OCI-LY1 (cell line): ENCODE measurements around the gene CD209.

Source experiments
- H2AFZ ChIP-seq: fragments of 200-600 bp; sonication (generic), shearing (Covaris generic); 2 replicates; pipeline ENCODE4 v1.6.0; 2014; ENCODE audit warnings: antibody characterized with exemption, mild to moderate bottlenecking, low read length
- H3F3A ChIP-seq: fragments of 200-600 bp; sonication (generic), shearing (Covaris generic); 2 replicates; pipeline ENCODE4 v1.6.0; 2014; ENCODE audit warnings: mild to moderate bottlenecking, antibody characterized with exemption, low read length, moderate library complexity; ENCODE audit not compliant: insufficient read depth
- H3K27ac ChIP-seq: fragments of 200-600 bp; sonication (generic); 2 replicates; pipeline ENCODE4 v1.5.1; 2014; ENCODE audit warnings: low read length, mixed run types, mild to moderate bottlenecking, low read depth; ENCODE audit not compliant: poor library complexity, severe bottlenecking
- H3K27me3 ChIP-seq: fragments of 200-600 bp; sonication (generic); 2 replicates; pipeline ENCODE4 v1.6.0; 2014; ENCODE audit warnings: antibody characterized with exemption, mild to moderate bottlenecking, low read length, moderate library complexity; ENCODE audit not compliant: insufficient read depth
- H3K36me3 ChIP-seq: fragments of 200-600 bp; sonication (generic); 2 replicates; pipeline ENCODE4 v1.6.1; 2014; ENCODE audit warnings: mild to moderate bottlenecking, antibody characterized with exemption, low read length, moderate library complexity, mixed read lengths; ENCODE audit not compliant: insufficient read depth
- H3K4me1 ChIP-seq: fragments of 200-600 bp; sonication (generic); 2 replicates; pipeline ENCODE4 v1.5.1; 2014; ENCODE audit warnings: mild to moderate bottlenecking, low read length, moderate library complexity; ENCODE audit not compliant: insufficient read depth, severe bottlenecking
- H3K4me2 ChIP-seq: fragments of 200-600 bp; sonication (generic), shearing (Covaris generic); 2 replicates; pipeline ENCODE4 v1.6.1; 2014; ENCODE audit warnings: low read length
- H3K4me3 ChIP-seq: fragments of 200-600 bp; sonication (generic); 2 replicates; pipeline ENCODE4 v1.5.1; 2014; ENCODE audit warnings: low read length, low read depth, mild to moderate bottlenecking, mixed read lengths; ENCODE audit not compliant: poor library complexity, severe bottlenecking
- H3K79me2 ChIP-seq: fragments of 200-600 bp; shearing (Covaris generic); 2 replicates; pipeline ENCODE4 v1.6.1; 2016; ENCODE audit warnings: mixed run types, low read length, mixed read lengths; ENCODE audit not compliant: insufficient read depth
- H3K9ac ChIP-seq: fragments of 200-600 bp; sonication (generic), shearing (Covaris generic); 2 replicates; pipeline ENCODE4 v1.6.1; 2014; ENCODE audit warnings: mild to moderate bottlenecking, low read length, mixed read lengths
- H3K9me2 ChIP-seq: fragments of 200-600 bp; sonication (generic), shearing (Covaris generic); 2 replicates; pipeline ENCODE4 v1.6.1; 2014; ENCODE audit warnings: low read depth, mild to moderate bottlenecking, low read length, mixed read lengths
- H3K9me3 ChIP-seq: fragments of 200-600 bp; shearing (Covaris generic); 2 replicates; pipeline ENCODE4 v1.6.1; 2014; ENCODE audit warnings: low read length, mixed read lengths
- H4K20me1 ChIP-seq: fragments of 200-600 bp; sonication (generic), shearing (Covaris generic); 2 replicates; pipeline ENCODE4 v1.6.0; 2016; ENCODE audit warnings: mild to moderate bottlenecking, low read length; ENCODE audit not compliant: insufficient read depth
- EZH2 ChIP-seq: fragments of 200-600 bp; sonication (generic), shearing (Covaris generic); IDR thresholded peaks from 2 replicates; pipeline ENCODE4 v1.8.0; 2017; ENCODE audit warnings: borderline replicate concordance, mixed run types, mild to moderate bottlenecking, antibody characterized with exemption, low read length, moderate library complexity, mixed read lengths
- TF ChIP-seq, protein P1 (sequence below): fragments of 200-600 bp; sonication (generic), shearing (Covaris generic); IDR thresholded peaks from 2 replicates; pipeline ENCODE4 v1.5.1; 2017; ENCODE audit warnings: mild to moderate bottlenecking, antibody characterized with exemption, low read length, moderate library complexity, mixed read lengths

The CD209 gene

DNA sequence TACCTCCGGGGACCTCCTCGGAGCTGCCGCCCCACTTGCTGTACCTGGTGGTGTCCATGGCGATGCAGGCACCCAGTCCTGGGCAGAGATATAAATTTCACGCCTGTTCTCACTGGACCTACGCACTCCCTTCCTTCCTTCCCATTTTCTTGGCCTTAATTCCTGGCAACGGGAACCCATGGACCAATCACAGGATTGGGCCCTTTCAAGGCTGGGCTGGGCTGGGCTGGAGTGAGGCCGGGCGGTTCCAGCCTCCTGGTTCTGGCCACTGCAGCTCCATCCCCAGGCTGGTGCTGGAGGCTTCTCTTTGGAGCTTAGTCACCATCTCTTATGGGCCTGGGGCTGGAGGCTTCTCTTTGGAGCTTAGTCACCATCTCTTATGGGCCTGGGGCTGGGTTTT, 15.3 kb downstream of the CD209 start, which contains the start of gene CLEC4G:
CLEC4G (minus strand) TSS at position 66 of the 400 bp plus-strand sequence; CDS start at position 58, 8 bp downstream.
- H3K4me1 ChIP-seq = no peaks in the 10 kb centered on the region
- H3K79me2 ChIP-seq = no peaks in the 10 kb centered on the region
- no peak within 1 kb of the TSS for H2AFZ ChIP-seq
- H3K9me3 ChIP-seq = no peaks in the 10 kb centered on the region
- TF ChIP-seq, protein P1, sequence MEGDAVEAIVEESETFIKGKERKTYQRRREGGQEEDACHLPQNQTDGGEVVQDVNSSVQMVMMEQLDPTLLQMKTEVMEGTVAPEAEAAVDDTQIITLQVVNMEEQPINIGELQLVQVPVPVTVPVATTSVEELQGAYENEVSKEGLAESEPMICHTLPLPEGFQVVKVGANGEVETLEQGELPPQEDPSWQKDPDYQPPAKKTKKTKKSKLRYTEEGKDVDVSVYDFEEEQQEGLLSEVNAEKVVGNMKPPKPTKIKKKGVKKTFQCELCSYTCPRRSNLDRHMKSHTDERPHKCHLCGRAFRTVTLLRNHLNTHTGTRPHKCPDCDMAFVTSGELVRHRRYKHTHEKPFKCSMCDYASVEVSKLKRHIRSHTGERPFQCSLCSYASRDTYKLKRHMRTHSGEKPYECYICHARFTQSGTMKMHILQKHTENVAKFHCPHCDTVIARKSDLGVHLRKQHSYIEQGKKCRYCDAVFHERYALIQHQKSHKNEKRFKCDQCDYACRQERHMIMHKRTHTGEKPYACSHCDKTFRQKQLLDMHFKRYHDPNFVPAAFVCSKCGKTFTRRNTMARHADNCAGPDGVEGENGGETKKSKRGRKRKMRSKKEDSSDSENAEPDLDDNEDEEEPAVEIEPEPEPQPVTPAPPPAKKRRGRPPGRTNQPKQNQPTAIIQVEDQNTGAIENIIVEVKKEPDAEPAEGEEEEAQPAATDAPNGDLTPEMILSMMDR = no peak
- no peak for TF ChIP-seq EZH2
- no peaks in the 10 kb centered on the region for H3K36me3 ChIP-seq
- H3K4me2 ChIP-seq = no peak within 1 kb of the TSS
- H3K4me3 ChIP-seq = no peak within 1 kb of the TSS
- no peaks in the 10 kb centered on the region for H4K20me1 ChIP-seq
- H3K9me2 ChIP-seq = no peaks in the 10 kb centered on the region
- H3K27me3 ChIP-seq = peaks cover 3% of the 10 kb centered on the region; the same call in 1 of the 2 replicates
- no peaks in the 10 kb centered on the region for H3F3A ChIP-seq
- no peak within 1 kb of the TSS for H3K27ac ChIP-seq
- no peak within 1 kb of the TSS for H3K9ac ChIP-seq

DNA sequence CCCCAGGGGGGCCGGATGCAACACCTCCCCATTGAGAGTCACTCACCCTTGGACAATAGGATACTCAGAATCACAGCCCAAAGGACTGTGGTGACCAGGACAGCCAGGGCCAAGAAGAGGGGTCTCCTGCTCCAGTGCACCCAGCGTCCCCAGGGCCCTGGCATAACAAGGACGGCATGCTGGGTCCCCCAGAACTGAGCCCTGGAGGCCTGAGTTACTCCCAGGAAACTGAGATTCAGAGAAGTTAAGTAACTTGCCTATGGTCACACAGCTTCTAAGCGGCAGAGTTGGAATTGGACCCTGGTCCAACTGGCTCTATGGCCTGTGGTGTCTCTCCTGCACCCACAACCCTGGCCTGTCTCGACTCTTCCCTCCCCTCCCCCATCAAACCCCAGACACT, 15.7 kb downstream of the CD209 start:
- H2AFZ ChIP-seq = no peak overlapping the region
- H3K4me1 ChIP-seq = no peaks in the 10 kb centered on the region
- no peak for TF ChIP-seq EZH2
- TF ChIP-seq, protein P1 = no peak
- no peaks in the 10 kb centered on the region for H3K9me2 ChIP-seq
- H3K9ac ChIP-seq = no peak overlapping the region
- H3K4me3 ChIP-seq = no peak overlapping the region
- H4K20me1 ChIP-seq = no peaks in the 10 kb centered on the region
- H3K9me3 ChIP-seq = no peaks in the 10 kb centered on the region
- H3K27ac ChIP-seq = no peak overlapping the region
- H3K36me3 ChIP-seq = no peaks in the 10 kb centered on the region
- no peaks in the 10 kb centered on the region for H3F3A ChIP-seq
- no peaks in the 10 kb centered on the region for H3K79me2 ChIP-seq
- H3K27me3 ChIP-seq = peaks cover 3% of the 10 kb centered on the region; the same call in 1 of the 2 replicates
- H3K4me2 ChIP-seq = no peak overlapping the region

DNA sequence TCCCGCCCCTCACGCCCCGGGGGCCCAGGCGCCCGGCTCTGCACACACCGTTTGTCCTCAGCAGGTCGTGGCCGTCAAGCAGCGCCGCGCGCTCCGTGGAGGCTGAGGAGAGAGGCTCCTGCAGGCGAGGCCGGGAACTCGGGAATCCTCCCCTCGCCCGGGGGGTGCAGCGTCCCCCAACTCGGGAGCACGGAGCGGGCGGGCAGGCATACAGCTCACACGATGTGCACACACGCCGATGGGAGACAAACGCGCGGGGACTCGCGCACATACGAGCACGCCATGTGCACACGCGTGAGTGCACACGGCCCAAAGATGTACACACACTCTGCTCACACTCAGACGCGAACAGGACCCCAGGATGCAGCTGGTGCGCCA, 16.1 kb downstream of the CD209 start:
- peaks cover 3% of the 10 kb centered on the region; the same call in 1 of the 2 replicates for H3K27me3 ChIP-seq
- no peaks in the 10 kb centered on the region for H3K9me2 ChIP-seq
- no peak overlapping the region for H3K27ac ChIP-seq
- no peaks in the 10 kb centered on the region for H3K4me1 ChIP-seq
- no peak for TF ChIP-seq EZH2
- TF ChIP-seq, protein P1 = no peak
- no peaks in the 10 kb centered on the region for H4K20me1 ChIP-seq
- no peak overlapping the region for H3K9ac ChIP-seq
- no peak overlapping the region for H2AFZ ChIP-seq
- H3F3A ChIP-seq = no peaks in the 10 kb centered on the region
- H3K79me2 ChIP-seq = no peaks in the 10 kb centered on the region
- H3K9me3 ChIP-seq = no peaks in the 10 kb centered on the region
- no peak overlapping the region for H3K4me2 ChIP-seq
- H3K36me3 ChIP-seq = no peaks in the 10 kb centered on the region
- H3K4me3 ChIP-seq = no peak overlapping the region
